ENCODE data around the gene TCF3. TPM values are rescaled to one million over a fixed set of nuclear protein-coding genes. Genes with fewer than 3 reads are reported as not detected.

Gene TCF3
- total and polyA plus RNA-seq, 4 donors: 5.2 to 119 (median 12.8) TPM

GRCh38 chr19:1616396-1616795, 36.0 kb downstream of the TCF3 start:
- 89% methylated on average over 8 of the region's 8 CpGs for WGBS
- DNase-seq (ENCODE audit: low spot score): no peak
- no peak overlapping the region for H3K27ac ChIP-seq (ENCODE audit: low read depth in 1 of 2, low read length in 2 of 2)

More at GRCh38 chr19:1616396-1616795, 36.0 kb downstream of the TCF3 start:
- H3K36me3 ChIP-seq (ENCODE audit: control insufficient read depth in 4 of 4, insufficient read depth in 3 of 4, low read depth in 1 of 4, low read length in 3 of 4): peaks cover 2 to 44% (median 12%) of the 10 kb centered on the region in 4 donors
- no peak overlapping the region for H3K4me3 ChIP-seq (ENCODE audit: low read depth in 1 of 3, low read length in 3 of 3)
- no peaks in the 10 kb centered on the region for H3K27me3 ChIP-seq (ENCODE audit: control insufficient read depth in 4 of 4, insufficient read depth in 4 of 4, low read length in 3 of 4)
- no peak overlapping the region for H3K9ac ChIP-seq (ENCODE audit: low read depth in 1 of 2, low read length in 2 of 2)
- no peaks in the 10 kb centered on the region for H3K4me1 ChIP-seq (ENCODE audit: control insufficient read depth in 4 of 4, insufficient read depth in 4 of 4, low read length in 3 of 4)
- TF ChIP-seq TAF1 (conservative IDR thresholded peaks at IDR 0.05): no peak
- no peak for TF ChIP-seq FOXA2 (IDR thresholded peaks at IDR 0.05)
- no peak for TF ChIP-seq ATF3 (IDR thresholded peaks at IDR 0.05)
- no peak for TF ChIP-seq NR2F2 (IDR thresholded peaks at IDR 0.05)
- TF ChIP-seq JUND (IDR thresholded peaks at IDR 0.05): no peak
- no peak for TF ChIP-seq ZBTB33 (IDR thresholded peaks at IDR 0.05)
- TF ChIP-seq SP1 (IDR thresholded peaks at IDR 0.05): no peak
- TF ChIP-seq YY1 (IDR thresholded peaks at IDR 0.05): no peak
- no peak for TF ChIP-seq MAX (IDR thresholded peaks at IDR 0.05)
- no peak for TF ChIP-seq EGR1 (IDR thresholded peaks at IDR 0.05; ENCODE audit: low read depth in 2 of 2)
- TF ChIP-seq RXRA (IDR thresholded peaks at IDR 0.05): no peak
- no peak for TF ChIP-seq CTCF (IDR thresholded peaks at IDR 0.05; ENCODE audit: low read depth, low read length, missing input control)
- no peak for TF ChIP-seq HNF4G (IDR thresholded peaks at IDR 0.05)
- no peak for TF ChIP-seq REST (IDR thresholded peaks at IDR 0.05)
- no peak for TF ChIP-seq GABPA (IDR thresholded peaks at IDR 0.05 in 1 of 2, conservative IDR thresholded peaks at IDR 0.05 in 1 of 2)
- TF ChIP-seq RAD21 (IDR thresholded peaks at IDR 0.05): no peak
- no peak for TF ChIP-seq FOXA1 (IDR thresholded peaks at IDR 0.05)
- TF ChIP-seq HNF4A (conservative IDR thresholded peaks at IDR 0.05): no peak
- no peaks in the 10 kb centered on the region for H3K9me3 ChIP-seq (ENCODE audit: control insufficient read depth in 4 of 4, low read length in 3 of 4)
